ENCODE measurements around the gene CLPTM1L. TPM values are rescaled to one million over a fixed set of nuclear protein-coding genes. Genes with fewer than 3 reads are reported as not detected.
A peak's percentile ranks its signal among the peaks of the same experiment; 100 is the strongest.

CLPTM1L gene
- total and polyA plus RNA-seq, 2 experiments from 2014 or later: 129 to 130 TPM

DNA sequence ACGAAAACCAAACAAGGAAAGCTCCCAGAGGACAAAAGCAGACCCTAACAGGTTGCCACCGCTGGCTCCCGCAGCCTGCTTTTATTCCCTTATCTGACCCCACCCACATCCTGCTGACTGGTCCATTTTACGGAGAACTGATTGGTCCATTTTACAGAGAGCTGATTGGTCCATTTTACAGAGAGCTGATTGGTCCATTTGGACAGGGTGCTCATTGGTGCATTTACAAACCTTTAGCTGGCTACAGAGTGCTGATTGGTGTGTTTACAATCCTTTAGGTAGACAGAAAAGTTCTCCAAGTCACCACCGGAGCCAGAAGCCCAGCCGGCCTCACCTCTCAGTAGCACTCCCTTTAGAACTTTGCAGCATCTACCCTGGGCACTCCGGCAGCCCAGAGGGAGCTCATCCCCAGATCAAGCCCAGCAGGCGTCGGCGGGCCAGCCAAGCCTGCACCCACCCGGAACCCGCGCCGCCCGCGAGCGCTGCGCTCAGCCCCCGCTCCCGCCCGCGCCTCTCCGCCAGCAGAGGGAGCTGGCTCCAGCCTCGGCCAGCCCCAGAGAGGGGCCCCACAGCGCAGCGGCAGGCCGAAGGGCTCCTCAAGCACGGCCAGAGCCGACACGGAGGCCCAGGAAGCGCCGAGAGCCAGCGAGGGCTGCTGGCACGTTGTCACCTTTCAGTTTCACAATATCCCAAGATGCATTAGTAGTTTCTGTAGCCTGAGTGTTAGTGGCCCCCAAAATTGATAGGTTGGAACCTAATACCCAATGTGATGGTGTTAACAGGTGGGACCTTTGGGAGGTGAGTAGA lies 35.3 kb upstream of the CLPTM1L start:
- Histone ChIP-seq H4K20me1 (ENCODE audit: insufficient read depth, poor library complexity, severe bottlenecking) (no peaks in the 10 kb centered on the region), H3K27ac (peak overlapping the region; percentile 28), H2AFZ (peak overlapping the region; percentile 32), H3K9me2 (replicated peaks; ENCODE audit: insufficient read depth) (no peaks in the 10 kb centered on the region), H3K79me2 (no peaks in the 10 kb centered on the region), H3K4me1 (ENCODE audit: insufficient read depth) (peaks cover 5% of the 10 kb centered on the region), H3K36me3 (replicated peaks; ENCODE audit: insufficient read depth, low read depth) (no peaks in the 10 kb centered on the region), H3K9me3 (ENCODE audit: low read depth) (no peaks in the 10 kb centered on the region), H3K4me3 (no peak overlapping the region), H3K4me2 (peak overlapping the region; percentile 73), H3K27me3 (no peaks in the 10 kb centered on the region)
- WGBS (ENCODE audit: low lambda C conversion rate, missing lambda C conversion rate): 34% methylated on average over 24 of the region's 34 CpGs
- TF ChIP-seq, protein P1, sequence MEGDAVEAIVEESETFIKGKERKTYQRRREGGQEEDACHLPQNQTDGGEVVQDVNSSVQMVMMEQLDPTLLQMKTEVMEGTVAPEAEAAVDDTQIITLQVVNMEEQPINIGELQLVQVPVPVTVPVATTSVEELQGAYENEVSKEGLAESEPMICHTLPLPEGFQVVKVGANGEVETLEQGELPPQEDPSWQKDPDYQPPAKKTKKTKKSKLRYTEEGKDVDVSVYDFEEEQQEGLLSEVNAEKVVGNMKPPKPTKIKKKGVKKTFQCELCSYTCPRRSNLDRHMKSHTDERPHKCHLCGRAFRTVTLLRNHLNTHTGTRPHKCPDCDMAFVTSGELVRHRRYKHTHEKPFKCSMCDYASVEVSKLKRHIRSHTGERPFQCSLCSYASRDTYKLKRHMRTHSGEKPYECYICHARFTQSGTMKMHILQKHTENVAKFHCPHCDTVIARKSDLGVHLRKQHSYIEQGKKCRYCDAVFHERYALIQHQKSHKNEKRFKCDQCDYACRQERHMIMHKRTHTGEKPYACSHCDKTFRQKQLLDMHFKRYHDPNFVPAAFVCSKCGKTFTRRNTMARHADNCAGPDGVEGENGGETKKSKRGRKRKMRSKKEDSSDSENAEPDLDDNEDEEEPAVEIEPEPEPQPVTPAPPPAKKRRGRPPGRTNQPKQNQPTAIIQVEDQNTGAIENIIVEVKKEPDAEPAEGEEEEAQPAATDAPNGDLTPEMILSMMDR (IDR thresholded peaks at IDR 0.05; ENCODE audit: poor library complexity): peak; percentile 80
- TF ChIP-seq EZH2 (IDR thresholded peaks at IDR 0.05; ENCODE audit: borderline replicate concordance) (no peak), EZH2phosphoT487 (IDR thresholded peaks at IDR 0.05; ENCODE audit: low read depth, severe bottlenecking, unreplicated experiment) (no peak)
- DNase-seq (ENCODE audit: low spot score): peak; percentile 83

DNA sequence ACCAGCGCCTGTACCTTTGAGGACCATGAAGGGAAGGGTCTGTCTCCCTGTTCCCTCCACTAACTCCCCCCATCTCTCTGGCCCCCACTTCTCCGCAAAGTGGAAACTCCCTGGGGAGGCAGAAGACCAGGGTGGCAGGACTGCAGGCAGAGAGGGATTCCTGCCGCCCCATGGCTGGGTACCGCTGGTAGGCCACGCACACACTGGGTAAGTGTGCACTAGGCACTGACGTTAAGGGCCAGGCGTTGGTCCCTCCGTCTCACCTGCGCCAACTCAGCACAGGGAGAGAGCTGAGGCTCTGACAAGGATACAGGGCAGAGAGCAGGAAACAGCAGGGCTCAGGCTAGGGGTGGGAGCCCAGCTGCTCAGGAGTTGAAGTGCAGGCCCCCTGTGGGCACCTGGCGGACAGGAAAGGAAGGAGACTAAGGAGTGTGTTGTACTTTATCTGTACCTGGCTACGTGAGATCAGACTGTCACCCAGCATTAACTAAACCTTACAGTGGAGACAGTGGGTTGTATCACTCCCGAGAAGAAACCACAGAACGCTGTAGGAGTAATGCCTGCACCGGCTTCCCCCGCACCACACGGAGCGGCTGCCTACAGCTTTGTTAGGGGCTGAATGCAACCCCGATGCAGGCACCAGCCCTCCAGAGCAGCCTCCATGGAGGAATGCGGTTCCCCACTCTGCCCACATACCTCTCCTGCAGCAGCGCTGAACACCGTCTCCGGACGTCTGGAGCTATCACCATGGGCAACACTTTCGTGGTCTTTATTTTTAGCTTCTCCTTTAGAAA lies 34.2 kb upstream of the CLPTM1L start:
- TF ChIP-seq EZH2 (IDR thresholded peaks at IDR 0.05; ENCODE audit: borderline replicate concordance) (no peak), EZH2phosphoT487 (IDR thresholded peaks at IDR 0.05; ENCODE audit: low read depth, severe bottlenecking, unreplicated experiment) (no peak)
- TF ChIP-seq, protein P1 (IDR thresholded peaks at IDR 0.05; ENCODE audit: poor library complexity): no peak

DNA sequence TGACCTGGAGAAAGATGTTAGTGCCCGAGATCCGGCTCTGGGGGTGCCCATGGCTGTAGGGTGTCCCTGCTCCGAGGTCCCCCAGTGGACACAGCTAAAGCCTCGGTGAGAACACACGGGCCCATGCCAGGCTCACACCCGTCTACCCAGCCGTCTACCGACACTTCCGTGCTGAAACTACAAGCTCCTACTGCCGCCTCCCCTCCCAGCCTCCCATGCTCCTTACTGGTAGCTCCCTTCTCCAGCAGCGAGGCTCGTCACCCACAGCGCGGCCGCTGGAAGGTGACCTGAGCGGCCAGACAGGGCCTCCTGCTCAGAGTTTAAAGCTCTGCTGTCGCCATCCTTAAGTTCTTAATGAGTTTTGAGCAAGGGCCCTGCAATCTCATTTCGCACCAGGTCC lies 33.2 kb upstream of the CLPTM1L start:
- no peak overlapping the region for H3K4me3 ChIP-seq
- H2AFZ ChIP-seq: no peak overlapping the region
- peaks cover 2% of the 10 kb centered on the region for H3K4me1 ChIP-seq (ENCODE audit: insufficient read depth)
- no peak for DNase-seq (ENCODE audit: low spot score)
- no peak overlapping the region for H3K4me2 ChIP-seq
- no peak for TF ChIP-seq EZH2 (IDR thresholded peaks at IDR 0.05; ENCODE audit: borderline replicate concordance)
- no peak for TF ChIP-seq EZH2phosphoT487 (IDR thresholded peaks at IDR 0.05; ENCODE audit: low read depth, severe bottlenecking, unreplicated experiment)
- TF ChIP-seq, protein P1 (IDR thresholded peaks at IDR 0.05; ENCODE audit: poor library complexity): no peak
- 93% methylated on average over 18 of the region's 18 CpGs for WGBS (ENCODE audit: low lambda C conversion rate, missing lambda C conversion rate)
- peaks cover 5% of the 10 kb centered on the region for H3K27me3 ChIP-seq
- no peaks in the 10 kb centered on the region for H4K20me1 ChIP-seq (ENCODE audit: insufficient read depth, poor library complexity, severe bottlenecking)
- H3K27ac ChIP-seq: no peak overlapping the region
- H3K9me2 ChIP-seq (replicated peaks; ENCODE audit: insufficient read depth): no peaks in the 10 kb centered on the region
- no peaks in the 10 kb centered on the region for H3K36me3 ChIP-seq (replicated peaks; ENCODE audit: insufficient read depth, low read depth)
- H3K79me2 ChIP-seq: no peaks in the 10 kb centered on the region
- H3K9me3 ChIP-seq (ENCODE audit: low read depth): no peaks in the 10 kb centered on the region

More for the DNA sequence above, 34.2 kb upstream of the CLPTM1L start:
- H3K36me3 ChIP-seq (replicated peaks; ENCODE audit: insufficient read depth, low read depth): no peaks in the 10 kb centered on the region
- peaks cover 2% of the 10 kb centered on the region for H3K4me1 ChIP-seq (ENCODE audit: insufficient read depth)
- WGBS (ENCODE audit: low lambda C conversion rate, missing lambda C conversion rate): 94% methylated on average over 24 of the region's 24 CpGs
- no peaks in the 10 kb centered on the region for H3K79me2 ChIP-seq
- H3K4me2 ChIP-seq: no peak overlapping the region
- H2AFZ ChIP-seq: no peak overlapping the region
- H3K27me3 ChIP-seq: peaks cover 5% of the 10 kb centered on the region
- DNase-seq (ENCODE audit: low spot score): no peak
- no peaks in the 10 kb centered on the region for H3K9me3 ChIP-seq (ENCODE audit: low read depth)
- no peaks in the 10 kb centered on the region for H3K9me2 ChIP-seq (replicated peaks; ENCODE audit: insufficient read depth)
- no peak overlapping the region for H3K4me3 ChIP-seq
- H3K27ac ChIP-seq: no peak overlapping the region
- H4K20me1 ChIP-seq (ENCODE audit: insufficient read depth, poor library complexity, severe bottlenecking): no peaks in the 10 kb centered on the region
